Brain pericyte (primary cell): ENCODE results near the gene RSKR.
"Not testable (repeated sequence)": the region's sequence is repeated elsewhere in the genome, so short reads cannot be mapped to it uniquely, and the experiment has no call there.

Experiments
- DNase-seq: peaks from one replicate; pipeline ENCODE4 v3.0.0-alpha.2; 2012; ENCODE audit warnings: low read depth, low spot score

The RSKR gene

DNA sequence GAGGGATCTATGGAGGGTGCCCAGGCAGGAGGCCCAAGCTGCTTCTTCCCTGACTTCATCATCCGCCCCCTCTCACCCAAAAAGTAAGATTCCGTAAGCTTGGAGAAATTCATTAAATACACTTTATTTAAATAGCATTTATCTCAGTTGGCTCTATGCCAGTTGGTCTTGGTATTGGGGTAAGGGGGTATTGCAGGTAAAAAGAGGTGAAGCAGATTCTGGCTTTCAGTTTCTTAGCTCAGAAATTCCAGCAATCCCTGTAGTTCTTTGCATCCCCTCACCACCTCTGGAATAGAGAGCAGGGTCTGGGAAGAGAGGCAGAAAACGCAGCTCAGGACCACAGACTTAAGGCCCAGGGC, 36.5 kb downstream of the RSKR start:
- DNase-seq: no peak

DNA sequence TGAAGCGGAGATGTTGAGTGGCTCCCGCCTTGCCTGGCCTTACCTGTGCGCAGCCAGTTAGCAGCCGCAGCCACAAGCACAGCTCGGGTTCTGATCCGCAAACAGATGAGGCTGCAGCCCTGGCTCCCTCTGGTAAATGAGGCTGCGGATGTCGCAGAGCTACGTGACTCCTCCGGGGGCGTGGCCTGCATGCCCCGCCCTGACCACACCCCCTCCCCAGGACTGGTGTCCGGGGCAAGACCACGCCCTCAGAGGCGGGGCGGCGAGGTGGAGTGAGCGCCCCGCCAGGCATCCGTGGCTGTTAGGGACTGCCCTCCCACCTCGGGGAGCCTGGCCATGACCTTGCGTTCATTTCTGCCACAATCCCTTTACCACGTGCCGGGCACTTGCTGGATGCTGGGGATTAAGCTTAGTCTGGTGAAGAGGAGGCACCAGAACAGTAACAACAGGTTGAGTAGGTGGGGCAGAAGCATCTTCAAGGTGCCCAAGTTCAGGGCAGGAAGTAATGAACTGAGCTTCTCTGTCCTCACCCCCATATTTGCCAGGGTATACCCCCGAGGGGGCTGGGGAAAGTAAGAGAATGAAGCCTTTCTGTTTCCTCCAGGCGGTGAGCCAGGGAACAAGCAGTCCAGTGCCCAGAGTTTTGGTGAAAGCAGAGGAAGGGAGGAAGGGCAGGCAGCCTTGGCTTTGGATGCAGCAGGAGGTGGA, 37.1 kb downstream of the RSKR start, which contains the start of gene ALDOC:
Gene ALDOC (minus strand): TSS at position 138 of the 708 bp plus-strand sequence. CDS start 1,363 bp downstream, outside the sequence.
- peak; percentile 60 for DNase-seq

GRCh38 chr17:28576016-28576415, 38.0 kb downstream of the RSKR start:
- DNase-seq: not testable (repeated sequence)

GRCh38 chr17:28575126-28575795, 38.7 kb downstream of the RSKR start:
- DNase-seq: no peak

- no peak for DNase-seq
These were observed 39.5 kb downstream of the RSKR start for GRCh38 chr17:28574526-28574925.

DNA sequence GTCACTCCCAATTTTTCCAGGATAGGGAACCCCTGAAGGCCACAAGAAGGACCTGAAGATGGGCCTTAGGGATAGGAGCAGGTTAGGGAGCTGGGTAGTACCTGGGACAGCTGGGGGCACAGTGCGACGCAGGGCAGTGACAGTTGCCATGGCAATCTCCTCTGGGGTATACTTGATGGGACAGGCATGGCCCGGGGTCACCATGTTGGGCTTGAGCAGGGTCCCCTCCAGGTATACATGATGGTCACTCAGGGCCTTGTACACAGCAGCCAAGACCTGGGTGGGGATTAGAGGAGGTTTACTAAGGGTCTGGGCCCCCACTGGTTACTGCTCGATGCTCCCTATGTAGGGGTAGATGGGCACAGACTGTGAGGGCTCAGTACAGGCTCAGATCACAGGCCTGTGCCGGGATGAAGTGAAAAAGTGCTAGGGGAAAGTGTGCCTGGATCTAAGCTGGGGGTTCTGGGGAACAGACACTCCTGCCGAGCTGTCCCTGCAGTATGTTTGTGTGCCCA, 40.0 kb downstream of the RSKR start:
- no peak for DNase-seq

DNA sequence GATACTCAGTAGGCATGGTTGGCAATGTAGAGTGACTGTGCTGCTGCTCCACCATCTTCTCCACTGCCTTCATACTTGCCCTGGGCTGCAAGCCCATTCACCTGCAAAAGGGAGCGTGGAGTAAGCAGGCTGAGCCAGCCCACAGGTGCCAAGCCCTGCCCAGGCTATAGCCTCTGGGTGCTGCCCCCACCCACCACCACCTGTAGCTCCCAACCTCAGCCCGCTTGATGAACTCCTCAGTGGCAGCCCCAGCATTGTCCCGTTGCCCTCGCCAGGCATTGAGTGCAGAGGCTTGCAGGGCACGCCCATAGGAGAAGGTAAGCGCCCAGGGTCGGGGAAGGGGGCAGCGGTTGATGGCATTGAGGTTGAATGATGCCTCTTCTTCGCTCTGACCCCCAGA, 40.5 kb downstream of the RSKR start:
- no peak for DNase-seq

DNA sequence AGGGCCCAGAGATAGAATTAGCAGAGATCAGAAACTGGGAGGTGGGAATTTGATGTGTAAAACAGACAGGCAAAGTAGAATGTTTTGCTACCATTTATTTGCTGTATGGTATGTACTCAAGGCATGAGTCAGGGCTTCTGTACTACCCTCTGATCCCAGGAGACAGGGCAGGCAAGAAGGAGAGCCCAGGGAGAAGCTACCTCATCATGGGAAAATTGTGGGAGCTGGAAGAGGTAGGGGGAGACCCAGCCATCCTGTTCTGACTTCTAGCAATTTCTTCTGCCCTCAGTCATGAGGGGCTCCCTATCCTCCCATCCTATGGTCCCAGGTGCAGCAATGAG, 41.0 kb downstream of the RSKR start:
- DNase-seq: no peak

- no peak for DNase-seq
These were observed 41.5 kb downstream of the RSKR start for GRCh38 chr17:28572259-28573039.

DNA sequence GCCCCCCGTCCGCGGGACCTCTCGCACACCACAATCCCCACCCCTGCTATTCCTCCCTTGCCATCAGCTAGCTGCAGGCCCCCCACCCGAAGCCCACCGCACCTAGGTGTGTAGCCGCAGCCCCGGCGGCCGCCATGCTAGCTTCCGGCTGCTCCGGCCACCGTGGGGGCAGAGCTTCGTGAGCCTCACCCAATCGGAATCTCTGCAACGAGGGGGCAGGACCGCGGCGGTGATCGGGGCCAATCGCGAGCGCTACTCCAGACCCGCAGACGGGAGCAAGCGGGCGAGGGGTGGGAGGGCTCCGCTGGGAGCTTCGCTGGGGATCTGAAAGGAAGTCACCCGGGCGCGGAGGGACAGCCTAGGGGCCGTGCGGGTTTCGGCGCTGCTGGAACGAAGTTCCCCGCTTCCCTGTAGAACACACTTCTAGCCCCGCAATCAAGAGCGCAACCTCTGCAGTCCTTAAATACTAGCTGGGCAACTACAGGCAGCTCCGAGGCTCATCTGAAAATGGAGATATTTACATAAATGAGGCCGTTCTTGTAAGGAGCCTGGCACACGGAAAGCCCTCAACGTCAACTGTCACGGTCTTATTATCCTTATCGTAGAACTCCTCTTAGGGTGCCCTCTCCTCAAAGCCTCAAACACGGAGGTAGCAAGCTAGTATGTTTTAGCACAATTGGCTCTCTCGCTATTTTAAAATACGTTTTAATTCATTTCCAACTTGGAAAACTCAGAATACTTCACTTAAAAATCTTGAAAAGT, 42.4 kb downstream of the RSKR start, which contains the start of gene PIGS:
Gene PIGS (minus strand): TSS at position 164 of the 762 bp plus-strand sequence. CDS start 28 bp downstream, at position 136.
- DNase-seq: peak; percentile 44

GRCh38 chr17:28570716-28571360, 43.1 kb downstream of the RSKR start:
- no peak for DNase-seq

DNA sequence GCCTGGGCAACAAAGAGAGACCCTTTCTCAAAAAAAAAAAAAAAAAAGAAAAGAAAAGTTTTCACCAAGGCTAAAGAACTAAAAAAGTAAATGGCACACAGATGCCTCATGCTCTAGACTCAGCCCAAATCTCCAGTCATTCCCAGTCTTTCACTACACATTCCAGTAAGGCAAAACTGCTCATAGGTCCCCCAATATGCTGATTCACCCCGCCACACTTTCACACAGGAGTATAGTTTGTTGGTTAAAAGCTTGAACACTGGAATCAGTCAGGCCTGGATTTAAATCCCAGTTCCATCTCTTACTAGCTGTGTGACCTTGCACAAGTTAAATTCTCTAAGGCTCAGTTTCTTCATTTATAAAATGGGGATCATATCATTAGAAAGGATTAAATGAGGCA, 44.5 kb downstream of the RSKR start:
- no peak for DNase-seq

- no peak for DNase-seq
These were observed 46.4 kb downstream of the RSKR start for GRCh38 chr17:28567604-28568003.

- no peak for DNase-seq
These were observed 50.5 kb downstream of the RSKR start for GRCh38 chr17:28563475-28563874.
